GM12878 (cell line): Measurements from ENCODE around the gene EPN1. TPM values are rescaled to one million over a fixed set of nuclear protein-coding genes. Genes with fewer than 3 reads are reported as not detected.

Experiments
- ATAC-seq: fragments of 200-7000 bp; cut with Tn5 transposase; 3 replicates; pipeline ENCODE4 v1.9.1; 2020; ENCODE audit warnings: mild to moderate bottlenecking, moderate library complexity
- BruUV-seq: library from RNA; stranded (reverse); fragments of 400-500 nt; replicated peaks from 2 replicates; lab custom pipeline; 2021; lab: Mats Ljungman, UMichigan
- CTCF ChIA-PET: fragments of 300-600 bp; sonication (Branson Sonifier 250); formaldehyde crosslinking; extraction: SDS; loops from one replicate; lab custom pipeline; 2021; ENCODE audit warnings: inconsistent platforms; lab: Yijun Ruan, JAX
- POLR2A ChIA-PET: fragments of 350-600 bp; formaldehyde crosslinking; extraction: SDS; loops from one replicate; lab custom pipeline; 2021; ENCODE audit warnings: inconsistent platforms; lab: Charles Lee
- RAD21 ChIA-PET: fragments of 300-600 bp; sonication (Branson Sonifier 250); formaldehyde crosslinking; loops from one replicate; lab custom pipeline; 2023; ENCODE audit warnings: antibody characterized with exemption; ENCODE audit not compliant: unreplicated experiment; lab: Charles Lee
- SMC1A ChIA-PET: fragments of 300-600 bp; sonication (Branson Sonifier 250); formaldehyde crosslinking; loops from one replicate; lab custom pipeline; 2023; ENCODE audit not compliant: unreplicated experiment, uncharacterized antibody; lab: Charles Lee
- DNase-seq: peaks from one replicate; pipeline ENCODE4 v3.0.0-alpha.2; 2011; ENCODE audit warnings: low read depth, low spot score
- FAIRE-seq: peaks from 3 replicates; lab custom pipeline; 2011; peaks lifted over from hg19 to GRCh38; lab: Jason Lieb, UNC
- H2AFZ ChIP-seq: 2 replicates; pipeline ENCODE4 v1.6.0; 2011; ENCODE audit warnings: low read depth, low read length, control low read depth; ENCODE audit not compliant: control insufficient read depth
- H3K27ac ChIP-seq: 2 replicates; pipeline ENCODE4 v1.5.1; 2011; ENCODE audit warnings: control low read depth; ENCODE audit not compliant: control insufficient read depth, insufficient read depth
- H3K27me3 ChIP-seq, 2 experiments: replicated peaks in 1 of 2; 2 replicates each; pipeline versions ENCODE4 v1.6.0 to v1.6.1; 2011; ENCODE audit warnings: low read length in 1 of 2; ENCODE audit not compliant: control insufficient read depth in 2 of 2, insufficient read depth in 2 of 2
- H3K36me3 ChIP-seq, 2 experiments: 2 replicates each; pipeline ENCODE4 v1.5.1; 2011; ENCODE audit warnings: low read length in 1 of 2; ENCODE audit not compliant: control insufficient read depth in 2 of 2, insufficient read depth in 2 of 2
- H3K4me1 ChIP-seq: 2 replicates; pipeline ENCODE4 v1.6.1; 2011; ENCODE audit warnings: mild to moderate bottlenecking, low read length, moderate library complexity, mixed read lengths; ENCODE audit not compliant: control insufficient read depth, insufficient read depth
- H3K4me2 ChIP-seq: 2 replicates; pipeline ENCODE4 v1.6.0; 2011; ENCODE audit warnings: control low read depth; ENCODE audit not compliant: control insufficient read depth, insufficient read depth
- H3K4me3 ChIP-seq: fragments of 200-600 bp; sonication (generic); 2 replicates; pipeline ENCODE4 v1.5.1; 2016
- H3K79me2 ChIP-seq: 2 replicates; pipeline ENCODE4 v1.6.0; 2011; ENCODE audit warnings: low read length; ENCODE audit not compliant: control insufficient read depth, insufficient read depth
- H3K9ac ChIP-seq: 2 replicates; pipeline ENCODE4 v1.8.0; 2011; ENCODE audit warnings: low read length, control low read depth, mixed read lengths; ENCODE audit not compliant: control insufficient read depth, insufficient read depth
- H3K9me3 ChIP-seq: replicated peaks from 3 replicates; pipeline ENCODE4 v1.5.1; 2011; ENCODE audit warnings: mild to moderate bottlenecking, low read length; ENCODE audit not compliant: control insufficient read depth, insufficient read depth
- H4K20me1 ChIP-seq: 2 replicates; pipeline ENCODE4 v1.6.0; 2011; ENCODE audit not compliant: control insufficient read depth, insufficient read depth
- CHD4 ChIP-seq: fragments of 200-600 bp; sonication (generic); IDR thresholded peaks from 2 replicates; pipeline ENCODE4 v1.6.1; 2016; ENCODE audit warnings: mild to moderate bottlenecking
- DPF2 ChIP-seq: fragments of 450-650 bp; IDR thresholded peaks from 2 replicates; pipeline ENCODE4 v1.6.1; 2017; ENCODE audit warnings: mild to moderate bottlenecking
- EGR1 ChIP-seq, 2 experiments: IDR thresholded peaks; 1 replicate in 1 of 2; 2 replicates in 1 of 2; pipeline ENCODE4 v1.6.1; 2011 to 2012; ENCODE audit warnings: low read depth in 2 of 2, low read length in 2 of 2, borderline replicate concordance in 1 of 2, mild to moderate bottlenecking in 1 of 2, moderate library complexity in 1 of 2
- HDAC6 ChIP-seq: fragments of 200-600 bp; sonication (generic); IDR thresholded peaks from one replicate; pipeline ENCODE4 v1.8.0; 2017; ENCODE audit warnings: antibody characterized with exemption; ENCODE audit not compliant: unreplicated experiment
- MEF2A ChIP-seq: IDR thresholded peaks from 2 replicates; pipeline ENCODE4 v1.6.1; 2011; ENCODE audit warnings: low read depth, mild to moderate bottlenecking, low read length, moderate library complexity; ENCODE audit not compliant: insufficient read depth
- RELA ChIP-seq: fragments of 450-650 bp; IDR thresholded peaks from 2 replicates; pipeline ENCODE4 v1.8.0; 2014; ENCODE audit warnings: borderline replicate concordance; ENCODE audit not compliant: partially characterized antibody
- RFX5 ChIP-seq: IDR thresholded peaks from 2 replicates; pipeline ENCODE4 v1.6.1; 2011; ENCODE audit warnings: low read depth, low read length, improper control_type of control experiment
- SUPT20H ChIP-seq: IDR thresholded peaks from 2 replicates; pipeline ENCODE4 v1.6.1; 2011; ENCODE audit warnings: low read depth, mild to moderate bottlenecking, low read length, moderate library complexity, borderline replicate concordance; ENCODE audit not compliant: control insufficient read depth
- WRNIP1 ChIP-seq: IDR thresholded peaks from 2 replicates; pipeline ENCODE4 v1.6.1; 2011; ENCODE audit warnings: low read depth, low read length, improper control_type of control experiment, borderline replicate concordance
- ZNF217 ChIP-seq: fragments of 450-650 bp; IDR thresholded peaks from 2 replicates; pipeline ENCODE4 v1.6.1; 2017; ENCODE audit warnings: antibody characterized with exemption, mild to moderate bottlenecking
- ZSCAN29 ChIP-seq: fragments of 450-650 bp; IDR thresholded peaks from 2 replicates; pipeline ENCODE4 v1.6.1; 2017; ENCODE audit warnings: mild to moderate bottlenecking, moderate library complexity
- WGBS: methylation state at CpG from one replicate; pipeline ENCODE4 v1.1.6; 2016; ENCODE audit warnings: low lambda C conversion rate; ENCODE audit not compliant: insufficient replicate concordance, insufficient coverage; ENCODE audit errors: missing lambda C conversion rate; 5-methylcytosine and 5-hydroxymethylcytosine counted together
- in situ Hi-C: fragments of 300-500 bp; cut with MboI; formaldehyde crosslinking; loops from 9 replicates; pipeline ENCODE4 v1.14.3; 2018; ENCODE audit warnings: mixed read lengths
- intact Hi-C: fragments of 100-400 bp; cut with micrococcal nuclease; formaldehyde crosslinking; loops from one replicate; pipeline ENCODE4 v1.14.2; 2022; ENCODE audit not compliant: unreplicated experiment
- polyA plus RNA-seq, 11 experiments: library from polyadenylated mRNA; depleted of rRNA in 4 of 11; unstranded in 6 of 11; stranded (reverse) in 5 of 11; fragments of >200 nt; fragmentation: Nextera tagmentation in 4 of 11; fragmentation: Illumina TruSeq in 1 of 11; extraction: Ambion mirVana in 4 of 11; extraction: Trizol in 1 of 11; gene quantifications; 1 replicate in 1 of 11; 2 replicates in 10 of 11; pipeline versions ENCODE4 v1.2.1 to v1.2.3, GENCODE V29; 2011 to 2016; ENCODE audit warnings: inconsistent platforms in 2 of 11, missing spikeins in 2 of 11, low read depth in 1 of 11
- total RNA-seq, 4 experiments: library from RNA; depleted of rRNA in 3 of 4; stranded (reverse); fragments of >200 nt in 3 of 4; fragmentation: Illumina TruSeq in 1 of 4; extraction: Trizol in 1 of 4; gene quantifications; 2 replicates each; pipeline versions ENCODE4 v1.2.1 to v1.2.3, GENCODE V29; 2013 to 2021
- TF ChIP-seq, protein P1 (sequence below): IDR thresholded peaks from 2 replicates; pipeline ENCODE4 v1.6.1; 2011; ENCODE audit warnings: borderline replicate concordance, low read depth, mild to moderate bottlenecking, moderate library complexity, low read length; ENCODE audit not compliant: insufficient read depth, poor library complexity, severe bottlenecking
- TF ChIP-seq, protein P2 (sequence below): fragments of 450-650 bp; IDR thresholded peaks from 2 replicates; pipeline ENCODE4 v1.6.1; 2016; ENCODE audit warnings: mild to moderate bottlenecking
- TF ChIP-seq, protein P3 (sequence below): IDR thresholded peaks from 2 replicates; pipeline ENCODE4 v1.6.1; 2012; ENCODE audit warnings: low read depth, low read length, improper control_type of control experiment

The EPN1 gene
- total and polyA plus RNA-seq, 10 of the 15 experiments (the other 5 are each of a cell fraction or from before 2014, with no cell fraction given) = 0.11 to 88.5 (median 10.6) TPM

DNA sequence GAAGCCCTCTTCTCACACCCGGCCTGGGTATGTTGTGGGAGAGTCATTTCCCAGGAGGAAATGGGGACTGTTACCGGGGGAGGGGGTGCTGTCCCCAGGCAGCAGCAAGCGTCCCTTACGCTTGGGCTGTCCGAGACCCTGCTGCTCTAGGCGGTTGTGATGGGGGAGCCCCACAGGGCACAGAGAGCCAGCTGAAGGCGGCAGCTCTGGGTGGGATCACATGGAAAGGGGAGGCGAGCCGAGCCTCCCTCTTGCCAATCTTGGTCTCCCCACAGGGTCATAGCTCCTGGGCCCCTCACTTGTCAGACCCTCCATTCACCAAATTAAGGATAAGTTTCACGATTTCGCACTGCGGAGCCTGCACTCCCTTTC is 22.0 kb downstream of the EPN1 start:
- Histone ChIP-seq H3K36me3 (peaks cover 8 to 14% of the 10 kb centered on the region in 2 experiments; a peak in 2 of 4 replicates), H3K9me3 (no peaks in the 10 kb centered on the region), H2AFZ (no peak overlapping the region), H3K79me2 (no peaks in the 10 kb centered on the region), H3K27me3 (no peaks in the 10 kb centered on the region), H3K9ac (no peak overlapping the region), H3K27ac (no peak overlapping the region), H4K20me1 (no peaks in the 10 kb centered on the region), H3K4me2 (no peak overlapping the region), H3K4me3 (no peak overlapping the region), H3K4me1 (no peaks in the 10 kb centered on the region)
- ATAC-seq (no peak), FAIRE-seq (no peak), DNase-seq (no peak)
- no TSS peak for BruUV-seq
- ChIA-PET CTCF (no interaction called here), SMC1A (no interaction called here), POLR2A (no interaction called here), RAD21 (no interaction called here)
- 84% methylated on average over 12 of the region's 12 CpGs for WGBS
- intact Hi-C loops = no loop called here
- in situ Hi-C loops = no loop called here
- TF ChIP-seq ZNF217 (no peak), CHD4 (no peak), WRNIP1 (no peak), HDAC6 (no peak), ZSCAN29 (no peak), RELA (no peak), MEF2A (no peak), SUPT20H (no peak), DPF2 (no peak), EGR1 (IDR thresholded peaks at IDR 0.05; ENCODE audit: borderline replicate concordance in 1 of 2, low read depth in 2 of 2, low read length in 2 of 2) (no peak), RFX5 (no peak)
- TF ChIP-seq, protein P1, sequence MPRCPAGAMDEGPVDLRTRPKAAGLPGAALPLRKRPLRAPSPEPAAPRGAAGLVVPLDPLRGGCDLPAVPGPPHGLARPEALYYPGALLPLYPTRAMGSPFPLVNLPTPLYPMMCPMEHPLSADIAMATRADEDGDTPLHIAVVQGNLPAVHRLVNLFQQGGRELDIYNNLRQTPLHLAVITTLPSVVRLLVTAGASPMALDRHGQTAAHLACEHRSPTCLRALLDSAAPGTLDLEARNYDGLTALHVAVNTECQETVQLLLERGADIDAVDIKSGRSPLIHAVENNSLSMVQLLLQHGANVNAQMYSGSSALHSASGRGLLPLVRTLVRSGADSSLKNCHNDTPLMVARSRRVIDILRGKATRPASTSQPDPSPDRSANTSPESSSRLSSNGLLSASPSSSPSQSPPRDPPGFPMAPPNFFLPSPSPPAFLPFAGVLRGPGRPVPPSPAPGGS = no peak
- TF ChIP-seq, protein P2, sequence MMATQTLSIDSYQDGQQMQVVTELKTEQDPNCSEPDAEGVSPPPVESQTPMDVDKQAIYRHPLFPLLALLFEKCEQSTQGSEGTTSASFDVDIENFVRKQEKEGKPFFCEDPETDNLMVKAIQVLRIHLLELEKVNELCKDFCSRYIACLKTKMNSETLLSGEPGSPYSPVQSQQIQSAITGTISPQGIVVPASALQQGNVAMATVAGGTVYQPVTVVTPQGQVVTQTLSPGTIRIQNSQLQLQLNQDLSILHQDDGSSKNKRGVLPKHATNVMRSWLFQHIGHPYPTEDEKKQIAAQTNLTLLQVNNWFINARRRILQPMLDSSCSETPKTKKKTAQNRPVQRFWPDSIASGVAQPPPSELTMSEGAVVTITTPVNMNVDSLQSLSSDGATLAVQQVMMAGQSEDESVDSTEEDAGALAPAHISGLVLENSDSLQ = no peak
- TF ChIP-seq, protein P3, sequence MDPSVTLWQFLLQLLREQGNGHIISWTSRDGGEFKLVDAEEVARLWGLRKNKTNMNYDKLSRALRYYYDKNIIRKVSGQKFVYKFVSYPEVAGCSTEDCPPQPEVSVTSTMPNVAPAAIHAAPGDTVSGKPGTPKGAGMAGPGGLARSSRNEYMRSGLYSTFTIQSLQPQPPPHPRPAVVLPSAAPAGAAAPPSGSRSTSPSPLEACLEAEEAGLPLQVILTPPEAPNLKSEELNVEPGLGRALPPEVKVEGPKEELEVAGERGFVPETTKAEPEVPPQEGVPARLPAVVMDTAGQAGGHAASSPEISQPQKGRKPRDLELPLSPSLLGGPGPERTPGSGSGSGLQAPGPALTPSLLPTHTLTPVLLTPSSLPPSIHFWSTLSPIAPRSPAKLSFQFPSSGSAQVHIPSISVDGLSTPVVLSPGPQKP = no peak
